C4-2B (cell line): ENCODE results near the gene KCNMA1.

Experiments used
- CTCF ChIP-seq: fragments of 450-650 bp; conservative IDR thresholded peaks from 2 replicates; pipeline ENCODE4 v1.5.1; 2017; ENCODE audit warnings: mild to moderate bottlenecking
- ZFX ChIP-seq: fragments of 450-650 bp; IDR thresholded peaks from 2 replicates; pipeline ENCODE4 v1.6.1; 2017

DNA sequence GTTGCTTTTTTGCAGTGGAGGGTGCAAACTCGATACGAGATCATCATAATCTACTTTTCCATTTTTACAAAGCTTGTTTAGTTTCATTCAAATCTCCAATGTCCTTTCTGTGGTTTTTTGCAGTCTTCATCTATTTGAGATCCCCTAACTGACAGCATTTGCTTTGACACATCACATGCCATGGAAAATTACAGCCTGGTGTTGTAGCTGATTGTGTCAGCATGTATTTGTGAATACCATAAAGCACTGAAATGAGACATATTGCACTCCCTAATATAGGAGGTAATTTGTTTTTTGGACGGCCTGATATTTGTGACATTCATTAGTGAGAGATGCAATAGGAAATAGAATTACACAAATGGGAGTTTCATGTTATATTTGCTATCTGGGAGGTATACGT is 620.8 kb downstream of the KCNMA1 start:
- no peak for TF ChIP-seq CTCF
- no peak for TF ChIP-seq ZFX
